Activated naive CD4-positive, alpha-beta T cell treated with anti-CD3 and anti-CD28 coated beads for 36 hours (primary cell): ENCODE data around the gene ISLR. TPM values are rescaled to one million over a fixed set of nuclear protein-coding genes. Genes with fewer than 3 reads are reported as not detected.

Source experiments
- CTCF ChIA-PET: fragments of 350-600 bp; sonication (Branson Sonifier 250); formaldehyde crosslinking; loops from one replicate; lab custom pipeline; 2021; ENCODE audit warnings: antibody characterized with exemption; lab: Charles Lee
- DNase-seq: peaks from one replicate; pipeline ENCODE4 v3.0.0-alpha.2; 2020
- H3K27ac Mint-ChIP-seq: one replicate; pipeline ENCODE4 v1.8.0; 2021; ENCODE audit warnings: mild to moderate bottlenecking, mixed read lengths
- H3K27me3 Mint-ChIP-seq: one replicate; pipeline ENCODE4 v1.8.0; 2021; ENCODE audit warnings: low read depth, mixed read lengths
- H3K36me3 Mint-ChIP-seq: one replicate; pipeline ENCODE4 v1.8.0; 2021; ENCODE audit warnings: low read depth, mixed read lengths
- H3K4me1 Mint-ChIP-seq: one replicate; pipeline ENCODE4 v1.8.0; 2021; ENCODE audit warnings: low read depth, mixed read lengths
- H3K4me3 Mint-ChIP-seq: one replicate; pipeline ENCODE4 v1.8.0; 2021; ENCODE audit warnings: mild to moderate bottlenecking, moderate library complexity, mixed read lengths
- H3K9me3 Mint-ChIP-seq: one replicate; pipeline ENCODE4 v1.8.0; 2021; ENCODE audit warnings: mixed read lengths
- intact Hi-C: fragments of 100-400 bp; cut with micrococcal nuclease; formaldehyde crosslinking; loops from one replicate; pipeline ENCODE4 v1.15.1; 2023
- total RNA-seq, 2 experiments: library from RNA; stranded (reverse); gene quantifications; one replicate each; pipeline ENCODE4 v1.2.3, GENCODE V29; 2021

Gene ISLR
- total RNA-seq, 2 experiments from 2014 or later, result not detected

DNA sequence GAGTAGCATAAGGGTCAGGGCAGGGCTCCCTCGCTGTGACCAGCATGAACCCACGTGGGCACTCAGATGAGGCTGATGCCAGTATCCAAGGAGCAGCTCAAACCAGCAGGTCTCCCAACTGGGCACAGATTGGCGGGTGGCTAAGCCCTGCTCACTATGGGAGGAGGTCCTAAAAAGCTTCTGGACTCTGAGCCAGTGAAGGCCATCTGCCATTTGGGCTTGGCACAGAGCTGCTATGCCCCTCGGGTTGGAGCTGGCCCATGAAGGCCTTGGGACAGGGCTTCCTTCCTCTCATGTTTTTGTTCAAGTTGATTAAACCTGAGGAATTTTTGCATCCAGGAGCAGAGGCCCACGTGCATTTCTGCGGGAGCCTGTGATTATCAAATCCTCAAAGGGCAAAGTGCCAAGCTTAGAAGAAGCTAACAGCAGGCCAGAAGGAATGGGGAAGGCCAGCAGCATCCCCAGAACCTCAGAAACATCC, 33.3 kb downstream of the ISLR start:
- DNase-seq, result no peak
- intact Hi-C loops, result no loop called here
- no peak overlapping the region for H3K27ac Mint-ChIP-seq
- CTCF ChIA-PET, result no interaction called here
- H3K4me3 Mint-ChIP-seq, result no peak overlapping the region
- no peaks in the 10 kb centered on the region for H3K36me3 Mint-ChIP-seq
- H3K4me1 Mint-ChIP-seq, result no peaks in the 10 kb centered on the region
- H3K27me3 Mint-ChIP-seq, result peaks cover 3% of the 10 kb centered on the region
- H3K9me3 Mint-ChIP-seq, result no peaks in the 10 kb centered on the region

DNA sequence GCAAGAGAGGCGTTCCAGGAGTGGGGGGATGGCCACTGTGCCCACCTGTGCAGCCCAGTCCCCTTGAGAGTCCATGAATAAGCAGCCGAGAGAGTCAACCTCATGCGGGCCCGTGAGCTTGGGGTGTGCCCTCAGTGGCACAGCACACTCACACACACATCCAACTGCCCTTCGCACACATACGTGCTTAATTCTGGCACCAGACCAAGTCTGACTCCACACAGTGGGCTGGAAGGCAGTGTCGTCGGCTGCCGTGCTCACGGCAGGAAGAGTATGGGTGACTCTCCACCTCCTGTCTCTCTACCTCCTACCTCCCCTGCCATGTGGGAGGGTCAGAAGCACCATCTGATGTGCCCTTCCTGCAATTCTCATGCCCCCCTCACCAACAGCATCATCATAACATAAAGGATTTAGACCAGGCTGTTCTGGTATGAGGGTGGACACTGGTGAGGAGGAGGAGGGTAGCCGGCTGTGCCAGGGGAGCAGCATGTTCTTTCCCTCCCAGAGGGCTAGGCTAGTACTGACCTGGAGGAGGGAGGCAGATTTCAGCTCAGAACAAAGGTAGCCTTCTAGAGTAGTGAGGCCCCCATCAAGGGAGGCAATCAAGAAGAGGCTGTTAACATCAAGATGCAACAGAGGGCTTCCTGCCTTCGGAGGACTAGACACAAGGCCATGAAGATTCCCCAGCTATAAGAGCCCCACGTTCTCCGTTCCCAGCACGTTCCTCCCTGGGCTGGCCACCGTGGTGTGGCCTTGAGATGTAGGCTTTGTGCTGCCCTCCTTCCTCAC, 34.3 kb downstream of the ISLR start:
- no peak for DNase-seq
- no peaks in the 10 kb centered on the region for H3K4me1 Mint-ChIP-seq
- H3K27ac Mint-ChIP-seq, result no peak overlapping the region
- H3K27me3 Mint-ChIP-seq, result peaks cover 3% of the 10 kb centered on the region
- H3K4me3 Mint-ChIP-seq, result no peak overlapping the region
- intact Hi-C loops, result no loop called here
- CTCF ChIA-PET, result no interaction called here
- no peaks in the 10 kb centered on the region for H3K9me3 Mint-ChIP-seq
- H3K36me3 Mint-ChIP-seq, result no peaks in the 10 kb centered on the region

DNA sequence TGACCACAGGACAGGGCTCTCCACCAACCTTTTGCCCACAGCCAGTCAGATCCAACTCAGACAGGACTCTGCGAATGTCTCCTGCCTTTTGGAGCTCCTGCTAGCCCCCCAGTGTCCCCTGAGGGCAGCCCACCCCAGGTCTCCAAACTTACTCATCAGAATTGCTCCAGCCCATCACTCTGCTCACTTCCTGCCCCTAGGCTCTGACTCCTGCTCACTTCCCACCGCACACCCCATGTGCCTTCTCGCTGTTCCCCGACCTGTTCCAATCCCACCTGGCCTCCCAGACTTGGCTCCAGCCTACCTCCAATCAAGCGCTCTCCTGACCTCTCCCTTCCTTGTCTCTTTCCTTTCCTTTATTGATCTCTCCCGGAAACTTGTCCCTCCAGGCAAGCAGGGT, 35.0 kb downstream of the ISLR start:
- no peak for DNase-seq
- CTCF ChIA-PET, result no interaction called here
- Mint-ChIP-seq H3K9me3 (no peaks in the 10 kb centered on the region), H3K27me3 (peaks cover 3% of the 10 kb centered on the region), H3K27ac (no peak overlapping the region), H3K36me3 (no peaks in the 10 kb centered on the region), H3K4me3 (no peak overlapping the region), H3K4me1 (no peaks in the 10 kb centered on the region)
- intact Hi-C loops, result no loop called here

DNA sequence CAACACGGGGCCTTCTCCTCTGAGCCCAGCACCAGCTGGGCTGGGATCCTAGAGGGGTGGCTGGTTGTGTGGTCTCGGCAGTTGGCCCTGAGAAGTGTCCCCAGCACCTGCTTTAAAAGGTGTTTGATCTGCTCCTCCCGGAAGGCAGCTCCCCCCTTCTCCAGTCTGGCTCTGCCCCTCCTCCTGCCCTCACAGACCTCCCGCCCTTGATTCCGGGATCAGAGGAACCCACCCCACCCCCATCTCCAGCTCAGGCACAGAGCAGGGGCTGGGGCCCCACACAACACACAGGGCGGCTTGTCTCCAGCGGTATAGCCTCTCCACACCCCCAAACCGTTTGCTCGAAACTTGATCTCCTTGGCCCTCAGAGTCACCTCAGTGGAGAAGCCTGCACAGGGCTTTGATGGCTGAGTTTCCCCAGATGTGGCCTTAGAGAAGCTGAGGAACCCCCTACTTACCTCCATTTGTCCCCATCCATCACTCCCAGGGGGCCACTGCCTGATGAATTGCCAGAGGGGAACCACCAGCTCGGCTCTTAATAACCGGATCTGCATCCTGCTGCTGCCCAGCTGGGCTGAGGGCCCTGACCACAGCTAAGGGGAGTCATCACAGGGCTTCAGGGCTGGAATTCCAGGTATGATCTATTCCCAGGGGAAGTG, 35.5 kb downstream of the ISLR start:
- CTCF ChIA-PET, result no interaction called here
- Mint-ChIP-seq H3K9me3 (no peaks in the 10 kb centered on the region), H3K4me3 (no peak overlapping the region), H3K27me3 (no peaks in the 10 kb centered on the region), H3K36me3 (no peaks in the 10 kb centered on the region), H3K27ac (no peak overlapping the region), H3K4me1 (no peaks in the 10 kb centered on the region)
- DNase-seq, result no peak
- intact Hi-C loops, result no loop called here

DNA sequence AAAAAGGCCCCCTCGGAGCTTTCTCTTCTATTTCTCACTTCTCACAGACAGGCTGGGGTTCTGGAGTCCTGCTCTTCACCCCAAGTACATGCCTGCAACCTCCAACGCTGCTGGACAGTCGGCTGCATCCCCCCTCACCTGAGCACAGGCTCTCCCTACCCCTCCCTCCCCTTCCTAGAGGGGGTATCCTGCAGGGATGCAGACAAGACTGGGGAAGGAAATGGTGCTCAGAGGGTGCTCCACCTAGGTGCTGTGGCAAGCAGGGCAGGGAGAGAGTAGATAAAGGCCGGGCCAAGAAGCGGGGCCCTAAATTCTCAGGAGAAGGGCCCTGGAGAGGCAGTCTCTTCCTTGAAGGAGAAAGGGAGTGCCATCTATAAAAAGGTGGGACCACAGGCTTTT, 36.0 kb downstream of the ISLR start:
- Mint-ChIP-seq H3K27ac (no peak overlapping the region), H3K27me3 (peaks cover under 1% of the 10 kb centered on the region), H3K36me3 (no peaks in the 10 kb centered on the region), H3K9me3 (no peaks in the 10 kb centered on the region), H3K4me3 (no peak overlapping the region), H3K4me1 (no peaks in the 10 kb centered on the region)
- CTCF ChIA-PET, result no interaction called here
- DNase-seq, result no peak
- intact Hi-C loops, result no loop called here

DNA sequence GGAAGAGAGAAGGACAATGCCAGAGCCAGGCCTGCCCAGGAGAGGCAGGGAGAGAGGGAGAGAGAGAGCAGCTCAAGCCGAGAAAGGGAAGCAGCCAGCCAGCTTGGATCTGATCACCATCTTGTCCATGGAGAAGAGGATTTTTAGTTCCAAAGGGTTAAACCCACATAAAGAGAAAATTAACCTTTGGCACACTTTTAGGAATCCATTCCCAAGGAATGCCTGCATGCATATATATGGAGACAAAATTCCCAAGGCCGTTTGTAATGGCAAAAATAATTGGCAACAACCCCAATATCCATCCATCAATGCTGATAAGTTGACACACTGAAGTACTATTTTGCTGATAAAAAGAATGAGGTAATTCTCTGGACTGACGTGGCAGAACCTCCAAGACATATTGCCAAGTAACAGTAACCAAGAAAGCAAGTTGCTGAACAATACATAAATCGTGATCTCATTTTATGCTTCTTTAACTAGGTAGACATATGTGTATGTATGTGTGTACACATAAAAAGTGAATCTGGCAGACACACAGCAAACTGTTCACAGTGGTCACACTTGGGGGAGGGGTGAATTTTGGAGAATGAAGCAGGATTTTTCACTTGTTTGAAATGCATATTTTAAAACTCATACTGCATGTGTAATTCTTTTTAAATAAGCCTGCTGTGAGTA, 36.6 kb downstream of the ISLR start:
- Mint-ChIP-seq H3K4me3 (no peak overlapping the region), H3K36me3 (no peaks in the 10 kb centered on the region), H3K4me1 (no peaks in the 10 kb centered on the region), H3K27ac (no peak overlapping the region), H3K27me3 (peaks cover 4% of the 10 kb centered on the region), H3K9me3 (no peaks in the 10 kb centered on the region)
- CTCF ChIA-PET, result no interaction called here
- no peak for DNase-seq
- intact Hi-C loops, result no loop called here

DNA sequence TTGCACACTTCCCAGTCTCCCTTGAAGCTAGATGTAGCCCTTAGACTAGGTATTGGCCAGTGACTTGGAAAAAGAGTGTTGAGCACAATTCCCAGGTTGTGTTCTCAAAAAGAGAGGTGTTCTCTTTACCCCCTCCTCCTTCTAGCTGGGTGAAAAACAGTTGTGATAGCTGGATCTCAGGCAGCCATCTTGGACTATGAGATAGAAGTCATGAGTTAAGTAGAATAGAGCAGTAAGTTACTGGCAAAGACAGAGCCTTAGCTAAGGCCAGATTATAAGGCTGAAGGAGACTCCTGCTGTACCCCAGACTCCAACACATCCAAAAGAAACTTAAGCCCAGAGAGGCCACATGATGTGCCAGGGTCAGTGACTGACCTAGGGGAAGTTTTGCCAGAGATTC, 37.2 kb downstream of the ISLR start:
- Mint-ChIP-seq H3K4me1 (no peaks in the 10 kb centered on the region), H3K9me3 (no peaks in the 10 kb centered on the region)
- intact Hi-C loops, result no loop called here

DNA sequence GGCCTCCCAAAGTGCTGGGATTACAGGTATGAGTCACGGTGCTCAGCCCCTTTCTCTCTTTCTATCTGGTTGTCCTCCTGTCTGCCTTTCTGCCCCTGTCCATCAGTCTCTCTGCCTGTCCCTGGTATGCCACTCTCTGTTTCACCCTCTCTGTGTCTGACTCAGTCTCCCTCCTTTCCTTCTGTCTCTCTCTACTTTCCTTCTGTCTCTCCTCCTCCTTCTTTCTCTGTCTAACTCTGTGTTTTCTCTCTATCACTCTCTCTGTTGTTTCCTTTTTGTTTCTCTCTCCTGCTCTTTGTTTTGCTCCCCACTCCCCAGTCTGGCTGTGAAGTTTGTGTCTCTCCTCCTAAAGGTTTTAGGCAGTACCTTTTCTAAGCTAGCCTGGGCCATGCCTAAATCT, 38.1 kb downstream of the ISLR start:
- Mint-ChIP-seq H3K9me3 (no peaks in the 10 kb centered on the region), H3K27ac (no peak overlapping the region), H3K36me3 (no peaks in the 10 kb centered on the region), H3K27me3 (peaks cover 4% of the 10 kb centered on the region), H3K4me1 (no peaks in the 10 kb centered on the region), H3K4me3 (no peak overlapping the region)
- CTCF ChIA-PET, result no interaction called here
- DNase-seq, result no peak
- intact Hi-C loops, result no loop called here

More for the DNA sequence above, 37.2 kb downstream of the ISLR start:
- Mint-ChIP-seq H3K27me3 (peaks cover 4% of the 10 kb centered on the region), H3K4me3 (no peak overlapping the region), H3K27ac (no peak overlapping the region), H3K36me3 (no peaks in the 10 kb centered on the region)
- no peak for DNase-seq
- CTCF ChIA-PET, result no interaction called here

DNA sequence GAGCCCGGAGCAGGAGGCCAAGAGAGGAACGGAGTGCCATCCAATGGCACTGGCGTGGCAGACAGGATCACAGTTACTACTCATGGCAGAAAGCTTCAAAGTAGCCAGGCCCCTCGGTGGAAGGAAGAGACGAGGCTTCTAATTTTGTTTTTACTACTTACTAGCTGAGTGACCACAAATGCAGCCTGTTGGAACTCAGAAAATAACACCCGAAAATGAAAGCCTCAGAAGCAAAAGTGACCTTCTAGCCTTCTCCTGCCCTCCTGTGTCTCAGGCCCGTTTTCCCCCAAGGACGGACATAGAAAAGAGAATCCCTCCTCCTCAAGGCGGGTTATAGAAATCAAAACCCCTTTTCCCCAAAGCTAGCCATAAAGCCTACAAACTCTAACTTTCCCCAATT, 39.0 kb downstream of the ISLR start:
- intact Hi-C loops, result no loop called here
- H3K36me3 Mint-ChIP-seq, result no peaks in the 10 kb centered on the region
- CTCF ChIA-PET, result no interaction called here
- no peaks in the 10 kb centered on the region for H3K9me3 Mint-ChIP-seq
- H3K27ac Mint-ChIP-seq, result no peak overlapping the region
- no peak overlapping the region for H3K4me3 Mint-ChIP-seq
- DNase-seq, result no peak
- no peaks in the 10 kb centered on the region for H3K4me1 Mint-ChIP-seq
- peaks cover 4% of the 10 kb centered on the region for H3K27me3 Mint-ChIP-seq

DNA sequence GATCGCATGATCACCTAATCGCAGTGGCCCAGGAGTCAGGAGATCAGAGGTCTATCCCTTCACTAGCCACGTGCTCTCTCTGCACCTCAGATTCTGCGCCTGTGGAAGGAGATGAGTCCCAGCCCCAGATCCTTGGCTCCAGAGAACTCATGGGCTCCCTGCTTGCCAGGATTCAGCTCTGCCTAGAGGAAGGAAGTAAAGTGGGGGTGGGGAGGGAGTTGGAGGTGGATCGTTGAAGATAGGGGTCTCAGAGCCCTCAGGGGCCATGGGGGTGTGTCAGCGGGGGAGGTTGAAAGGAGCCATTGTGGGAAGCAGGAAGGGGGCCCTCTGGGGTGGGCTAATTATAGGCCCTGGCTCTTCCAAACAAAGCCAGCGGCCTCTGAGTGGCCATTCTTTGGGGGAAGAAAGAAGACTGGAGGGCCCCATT, 40.4 kb downstream of the ISLR start:
- no peaks in the 10 kb centered on the region for H3K36me3 Mint-ChIP-seq
- no peak overlapping the region for H3K4me3 Mint-ChIP-seq
- intact Hi-C loops, result no loop called here
- H3K27me3 Mint-ChIP-seq, result peaks cover 4% of the 10 kb centered on the region
- no peaks in the 10 kb centered on the region for H3K9me3 Mint-ChIP-seq
- no peak overlapping the region for H3K27ac Mint-ChIP-seq
- no peak for DNase-seq
- no peaks in the 10 kb centered on the region for H3K4me1 Mint-ChIP-seq
- CTCF ChIA-PET, result no interaction called here

DNA sequence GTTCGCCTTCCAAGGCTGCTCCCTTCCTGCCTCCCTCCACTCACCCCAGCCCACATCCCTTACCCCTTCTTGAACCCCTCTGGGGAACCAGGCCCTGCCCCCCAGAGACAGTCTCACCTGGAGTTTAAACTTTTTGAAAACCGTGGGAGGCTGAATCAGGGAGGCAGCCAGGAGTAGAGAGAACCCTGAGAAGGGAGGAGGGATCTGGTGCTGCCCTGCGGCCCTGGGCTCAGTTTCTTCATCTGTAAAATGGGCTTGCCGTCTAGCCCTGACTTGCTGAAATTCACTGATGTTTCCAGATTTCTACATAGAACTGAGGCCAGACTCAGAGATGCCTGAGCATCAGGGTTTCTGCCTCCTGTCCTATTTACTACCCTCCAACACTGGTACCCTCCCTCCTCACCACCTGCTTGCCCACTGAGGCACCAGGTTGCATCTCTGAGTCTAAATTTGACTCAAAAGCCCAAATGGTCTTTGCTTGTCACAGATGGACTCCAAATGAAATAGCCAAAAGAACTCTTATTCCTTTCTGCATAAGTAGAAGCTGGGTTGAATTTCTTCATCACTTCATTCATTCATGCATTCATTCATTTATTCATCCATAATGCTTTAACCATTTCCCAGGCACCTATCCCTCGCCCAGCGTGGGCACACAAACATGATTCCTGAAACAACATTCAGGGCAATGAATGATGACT, 41.0 kb downstream of the ISLR start:
- Mint-ChIP-seq H3K4me3 (no peak overlapping the region), H3K4me1 (no peaks in the 10 kb centered on the region), H3K27ac (no peak overlapping the region), H3K9me3 (no peaks in the 10 kb centered on the region), H3K36me3 (no peaks in the 10 kb centered on the region), H3K27me3 (peaks cover 4% of the 10 kb centered on the region)
- no peak for DNase-seq
- intact Hi-C loops, result no loop called here
- CTCF ChIA-PET, result no interaction called here

DNA sequence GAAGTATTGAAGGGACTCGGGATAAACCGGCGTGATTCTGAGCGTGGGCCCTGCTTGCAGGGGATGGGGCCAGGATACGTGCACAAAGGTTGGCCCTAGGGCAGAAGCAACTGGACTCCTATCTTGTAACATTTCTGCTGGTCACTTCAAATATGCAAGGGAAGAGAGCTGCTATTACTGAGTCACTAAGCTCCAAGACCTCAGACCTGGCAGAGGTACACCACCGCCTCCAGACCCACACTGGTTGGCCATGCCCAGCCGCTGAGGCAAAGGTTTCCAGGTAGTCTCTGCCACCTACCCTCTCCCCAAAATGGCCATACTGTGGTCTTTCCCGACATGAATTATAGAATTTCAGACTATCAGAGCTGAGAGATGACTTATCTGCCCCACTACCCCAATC, 42.4 kb downstream of the ISLR start:
- no peaks in the 10 kb centered on the region for H3K36me3 Mint-ChIP-seq
- no peaks in the 10 kb centered on the region for H3K9me3 Mint-ChIP-seq
- CTCF ChIA-PET, result no interaction called here
- no peak overlapping the region for H3K27ac Mint-ChIP-seq
- DNase-seq, result no peak
- no peaks in the 10 kb centered on the region for H3K4me1 Mint-ChIP-seq
- no peak overlapping the region for H3K4me3 Mint-ChIP-seq
- intact Hi-C loops, result no loop called here
- H3K27me3 Mint-ChIP-seq, result peaks cover 4% of the 10 kb centered on the region
